Body of pancreas (tissue), 4 donors: Measurements from ENCODE around the gene ZBTB16.

Experiments
- POLR2A ChIP-seq, 3 donors: fragments of 450-650 bp; IDR thresholded peaks; one replicate each; pipeline ENCODE4 v1.6.1; 2016; ENCODE audit warnings: antibody characterized with exemption in 3 of 3, mild to moderate bottlenecking in 2 of 3
- TF ChIP-seq, protein P1 (sequence below), 7 experiments: fragments of 450-650 bp in 4 of 7; fragments of 200-600 bp in 3 of 7; sonication (generic) in 3 of 7; IDR thresholded peaks; one replicate each; pipeline ENCODE4 v1.5.1; 2016 to 2019; ENCODE audit warnings: antibody characterized with exemption in 7 of 7

DNA sequence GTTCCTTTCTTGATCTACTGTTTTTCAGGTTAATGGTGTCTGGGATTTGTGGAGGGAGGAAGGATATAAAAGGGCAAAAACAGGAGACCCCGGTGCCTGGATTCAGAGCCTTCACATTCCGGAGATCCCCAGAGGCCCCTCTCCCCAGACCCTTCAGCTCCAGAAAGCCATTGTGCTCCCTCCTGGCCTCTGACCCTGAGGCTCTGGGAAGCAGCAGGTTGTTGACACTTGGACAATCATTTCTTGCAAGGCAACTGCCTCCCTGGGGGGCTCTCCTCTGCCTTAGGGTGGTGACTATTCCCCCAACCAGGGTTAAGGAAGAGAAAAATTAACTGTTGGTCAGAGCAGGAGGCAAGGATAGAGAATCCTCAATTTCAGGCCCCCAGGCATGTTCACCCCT lies 149.8 kb downstream of the ZBTB16 start:
- TF ChIP-seq, protein P1, sequence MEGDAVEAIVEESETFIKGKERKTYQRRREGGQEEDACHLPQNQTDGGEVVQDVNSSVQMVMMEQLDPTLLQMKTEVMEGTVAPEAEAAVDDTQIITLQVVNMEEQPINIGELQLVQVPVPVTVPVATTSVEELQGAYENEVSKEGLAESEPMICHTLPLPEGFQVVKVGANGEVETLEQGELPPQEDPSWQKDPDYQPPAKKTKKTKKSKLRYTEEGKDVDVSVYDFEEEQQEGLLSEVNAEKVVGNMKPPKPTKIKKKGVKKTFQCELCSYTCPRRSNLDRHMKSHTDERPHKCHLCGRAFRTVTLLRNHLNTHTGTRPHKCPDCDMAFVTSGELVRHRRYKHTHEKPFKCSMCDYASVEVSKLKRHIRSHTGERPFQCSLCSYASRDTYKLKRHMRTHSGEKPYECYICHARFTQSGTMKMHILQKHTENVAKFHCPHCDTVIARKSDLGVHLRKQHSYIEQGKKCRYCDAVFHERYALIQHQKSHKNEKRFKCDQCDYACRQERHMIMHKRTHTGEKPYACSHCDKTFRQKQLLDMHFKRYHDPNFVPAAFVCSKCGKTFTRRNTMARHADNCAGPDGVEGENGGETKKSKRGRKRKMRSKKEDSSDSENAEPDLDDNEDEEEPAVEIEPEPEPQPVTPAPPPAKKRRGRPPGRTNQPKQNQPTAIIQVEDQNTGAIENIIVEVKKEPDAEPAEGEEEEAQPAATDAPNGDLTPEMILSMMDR (IDR thresholded peaks at IDR 0.05): no peak
- no peak for TF ChIP-seq POLR2A (IDR thresholded peaks at IDR 0.05)
